Measurements from ENCODE around the gene SCYL1. TPM values are rescaled to one million over a fixed set of nuclear protein-coding genes. Genes with fewer than 3 reads are reported as not detected.

Gene SCYL1
- total RNA-seq, 6 donors from 2014 or later: 64.0 to 120 (median 88.8) TPM

DNA sequence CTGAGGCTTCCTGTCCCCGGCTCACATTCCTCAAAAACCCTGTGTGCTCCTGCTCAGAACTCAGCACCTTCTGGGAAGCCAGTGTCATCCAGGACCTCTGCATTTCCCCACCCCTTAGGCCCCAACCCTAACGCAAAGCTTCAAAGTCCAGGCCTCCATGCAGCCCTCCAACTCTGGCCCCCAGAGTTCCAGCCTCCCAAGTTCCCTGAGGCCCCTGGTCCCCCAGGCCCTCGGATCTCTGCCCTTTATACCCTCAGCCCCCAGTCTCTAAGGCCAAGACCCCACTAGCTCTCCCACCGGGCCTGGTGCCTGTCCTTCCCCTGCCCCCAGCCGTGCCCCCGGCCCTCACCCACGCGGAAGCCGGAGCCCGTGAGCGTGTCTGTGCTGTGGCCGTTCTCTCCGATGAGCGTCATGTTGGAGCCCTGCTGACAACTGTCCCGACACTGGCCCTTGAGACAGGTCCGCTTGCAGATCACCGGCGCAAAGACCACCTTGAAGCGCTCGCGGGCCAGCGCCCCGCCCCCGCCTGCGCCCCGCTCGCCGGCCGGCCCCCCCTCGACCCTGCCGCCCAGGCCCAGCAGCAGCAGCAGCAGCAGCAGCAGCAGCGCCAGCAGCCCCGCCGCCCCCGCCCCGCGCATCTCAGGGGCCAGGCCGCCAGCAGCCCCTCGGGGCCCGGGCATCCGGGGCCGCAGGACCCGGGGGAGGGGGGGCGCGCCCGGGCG lies 32.6 kb downstream of the SCYL1 start:
- peak overlapping the region; percentile 88 to 97 (median 92) for H3K27ac ChIP-seq
- peak overlapping the region; percentile 56 to 70 (median 66) for H3K4me3 ChIP-seq
- H3K4me1 ChIP-seq: peaks cover 42 to 81% (median 57%) of the 10 kb centered on the region in 4 donors
- DNase-seq (peak in 1 of 2 donors; percentile 90), ATAC-seq (ENCODE audit: low FRiP score in 2 of 2) (no peak)
- no peaks in the 10 kb centered on the region for H3K27me3 ChIP-seq
- TF ChIP-seq, protein P1, sequence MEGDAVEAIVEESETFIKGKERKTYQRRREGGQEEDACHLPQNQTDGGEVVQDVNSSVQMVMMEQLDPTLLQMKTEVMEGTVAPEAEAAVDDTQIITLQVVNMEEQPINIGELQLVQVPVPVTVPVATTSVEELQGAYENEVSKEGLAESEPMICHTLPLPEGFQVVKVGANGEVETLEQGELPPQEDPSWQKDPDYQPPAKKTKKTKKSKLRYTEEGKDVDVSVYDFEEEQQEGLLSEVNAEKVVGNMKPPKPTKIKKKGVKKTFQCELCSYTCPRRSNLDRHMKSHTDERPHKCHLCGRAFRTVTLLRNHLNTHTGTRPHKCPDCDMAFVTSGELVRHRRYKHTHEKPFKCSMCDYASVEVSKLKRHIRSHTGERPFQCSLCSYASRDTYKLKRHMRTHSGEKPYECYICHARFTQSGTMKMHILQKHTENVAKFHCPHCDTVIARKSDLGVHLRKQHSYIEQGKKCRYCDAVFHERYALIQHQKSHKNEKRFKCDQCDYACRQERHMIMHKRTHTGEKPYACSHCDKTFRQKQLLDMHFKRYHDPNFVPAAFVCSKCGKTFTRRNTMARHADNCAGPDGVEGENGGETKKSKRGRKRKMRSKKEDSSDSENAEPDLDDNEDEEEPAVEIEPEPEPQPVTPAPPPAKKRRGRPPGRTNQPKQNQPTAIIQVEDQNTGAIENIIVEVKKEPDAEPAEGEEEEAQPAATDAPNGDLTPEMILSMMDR (IDR thresholded peaks at IDR 0.05): no peak
- TF ChIP-seq EP300 (IDR thresholded peaks at IDR 0.05) (no peak), POLR2A (IDR thresholded peaks at IDR 0.05) (no peak), POLR2AphosphoS5 (IDR thresholded peaks at IDR 0.05) (no peak)
- no peaks in the 10 kb centered on the region for H3K9me3 ChIP-seq
- 6 to 7% methylated on average over 8 to 17 of the region's 47 CpGs for WGBS, 2 donors
- H3K36me3 ChIP-seq: peaks cover 0 to 9% (median 1%) of the 10 kb centered on the region in 4 donors

DNA sequence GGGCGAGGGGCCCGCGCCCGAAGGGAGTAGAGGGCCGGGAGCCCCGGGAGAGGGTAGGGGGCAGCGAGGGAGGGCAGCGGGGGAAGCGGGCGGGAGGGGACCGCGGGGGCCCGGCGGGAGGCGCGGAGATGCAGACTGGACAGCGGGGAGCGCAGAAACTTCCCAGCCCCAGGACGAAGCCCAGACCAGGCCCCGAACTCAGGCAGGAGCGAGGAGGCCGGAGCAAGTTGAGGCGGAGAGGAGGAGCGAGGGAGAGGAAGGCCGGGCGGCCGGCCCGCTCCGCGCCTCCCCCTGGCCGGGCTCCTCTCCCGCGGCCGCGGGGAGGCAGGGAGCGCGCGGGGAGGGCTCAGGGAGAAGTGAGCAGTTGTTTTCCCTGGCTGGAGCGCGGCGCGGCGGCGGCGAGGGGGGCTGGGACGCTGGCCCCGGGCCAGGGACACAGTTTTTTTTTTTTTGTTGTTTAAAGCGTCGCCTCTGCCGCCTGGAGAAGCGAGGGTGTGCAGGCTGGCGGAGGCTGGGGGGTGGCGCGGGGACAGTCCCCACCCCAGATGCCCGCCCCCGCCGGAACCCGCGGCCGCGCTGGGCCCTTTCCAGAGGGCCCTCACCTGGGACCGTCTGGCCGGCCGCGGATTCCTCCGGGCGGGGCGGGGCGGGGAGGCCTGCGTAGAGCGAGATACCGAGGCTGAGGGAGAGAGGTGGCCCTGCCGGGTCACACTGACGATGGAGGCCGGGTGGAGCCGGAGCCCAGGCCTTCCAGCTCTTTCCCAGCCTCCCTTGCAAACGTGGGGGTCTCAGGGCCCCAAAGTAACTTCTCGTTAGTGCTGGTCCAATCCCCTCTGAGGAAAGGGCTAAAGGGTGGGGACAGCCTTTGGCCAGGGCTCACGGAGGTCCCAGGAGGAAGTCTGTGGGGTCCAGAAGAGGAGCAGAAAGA lies 33.4 kb downstream of the SCYL1 start, which contains the start of gene LTBP3:
Gene LTBP3, minus strand, starts transcription at position 358 of the 928 bp plus-strand sequence. CDS start 400 bp downstream, outside the sequence.
- Histone ChIP-seq H3K36me3 (peaks cover 0 to 9% (median 1%) of the 10 kb centered on the region in 4 donors), H3K27me3 (no peaks in the 10 kb centered on the region), H3K4me3 (peak within 1 kb of the TSS; percentile 56 to 70 (median 66)), H3K27ac (peak within 1 kb of the TSS; percentile 88 to 97 (median 92)), H3K4me1 (peaks cover 42 to 73% (median 57%) of the 10 kb centered on the region in 4 donors), H3K9me3 (no peaks in the 10 kb centered on the region)
- ATAC-seq (ENCODE audit: low FRiP score in 2 of 2) (peak; percentile 87 to 90), DNase-seq (peak; percentile 74 to 94)
- TF ChIP-seq, protein P1 (IDR thresholded peaks at IDR 0.05): no peak
- TF ChIP-seq POLR2A (IDR thresholded peaks at IDR 0.05) (peak in 1 of 4 donors; percentile 51), POLR2AphosphoS5 (IDR thresholded peaks at IDR 0.05) (peak; percentile 26 to 57), EP300 (IDR thresholded peaks at IDR 0.05) (no peak)
- WGBS, 2 donors: 0 to 1% methylated on average over 1 to 59 of the region's 79 CpGs

GRCh38 chr11:65558930-65559509 lies 34.1 kb downstream of the SCYL1 start:
- ATAC-seq (ENCODE audit: low FRiP score in 2 of 2) (peak; percentile 37 to 72), DNase-seq (peak in 1 of 2 donors; percentile 82)
- Histone ChIP-seq H3K36me3 (peaks cover 0 to 1% (median 0%) of the 10 kb centered on the region in 4 donors), H3K9me3 (no peaks in the 10 kb centered on the region), H3K27ac (peak overlapping the region; percentile 88 to 97 (median 92)), H3K4me1 (peaks cover 42 to 65% (median 55%) of the 10 kb centered on the region in 4 donors), H3K27me3 (no peaks in the 10 kb centered on the region), H3K4me3 (peak overlapping the region in 3 of 4 donors; percentile 56 to 66 (median 65))
- 38 to 55% methylated on average over 11 to 18 of the region's 19 CpGs for WGBS, 2 donors
- no peak for TF ChIP-seq EP300 (IDR thresholded peaks at IDR 0.05)
- no peak for TF ChIP-seq POLR2A (IDR thresholded peaks at IDR 0.05)
- TF ChIP-seq, protein P1 (IDR thresholded peaks at IDR 0.05): no peak
- TF ChIP-seq POLR2AphosphoS5 (IDR thresholded peaks at IDR 0.05): no peak

GRCh38 chr11:65559535-65559934 lies 34.7 kb downstream of the SCYL1 start:
- DNase-seq (no peak), ATAC-seq (ENCODE audit: low FRiP score in 2 of 2) (no peak)
- Histone ChIP-seq H3K9me3 (no peaks in the 10 kb centered on the region), H3K4me3 (no peak overlapping the region), H3K36me3 (no peaks in the 10 kb centered on the region), H3K27ac (peak overlapping the region; percentile 88 to 97 (median 92)), H3K27me3 (no peaks in the 10 kb centered on the region), H3K4me1 (peaks cover 42 to 60% (median 54%) of the 10 kb centered on the region in 4 donors)
- WGBS, 2 donors: 84% methylated on average over 5 of the region's 5 CpGs
- TF ChIP-seq POLR2AphosphoS5 (IDR thresholded peaks at IDR 0.05): no peak
- no peak for TF ChIP-seq EP300 (IDR thresholded peaks at IDR 0.05)
- no peak for TF ChIP-seq POLR2A (IDR thresholded peaks at IDR 0.05)
- TF ChIP-seq, protein P1 (IDR thresholded peaks at IDR 0.05): no peak
